Measurements from ENCODE around the gene RABL2A.
"Not testable (repeated sequence)": the region's sequence is repeated elsewhere in the genome, so short reads cannot be mapped to it uniquely, and the experiment has no call there.

DNA sequence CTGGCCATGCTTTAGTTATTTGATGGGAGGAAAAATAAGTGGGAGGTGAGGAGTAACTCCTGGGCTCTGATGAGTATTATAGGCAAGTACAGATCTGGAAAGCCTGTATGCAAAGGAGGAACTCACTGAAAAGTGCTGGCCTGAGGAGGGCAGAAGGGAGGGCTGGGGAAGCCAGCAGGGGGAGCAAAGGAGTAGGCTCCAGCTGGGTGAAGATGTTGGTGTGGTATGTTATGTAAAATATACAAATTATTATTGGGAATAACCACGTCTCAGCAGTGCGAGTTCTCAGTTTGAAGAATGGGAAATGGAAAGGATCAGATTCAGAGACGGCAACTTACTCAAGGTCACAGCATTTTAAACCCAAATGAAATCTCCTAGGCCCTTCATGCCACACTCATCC lies 39.9 kb upstream of the RABL2A start:
- TF ChIP-seq CTCF (IDR thresholded peaks at IDR 0.05) = peak in 2 of 6 experiments; percentile 44 to 54
- TF ChIP-seq POLR2A (IDR thresholded peaks at IDR 0.05) = not testable (repeated sequence)

All from thyroid gland (tissue), 4 donors.